Endothelial cell of umbilical vein (primary cell): ENCODE measurements around the gene SYNE1. TPM values are rescaled to one million over a fixed set of nuclear protein-coding genes. Genes with fewer than 3 reads are reported as not detected.

Source experiments
- BruUV-seq: library from RNA; stranded (reverse); fragments of 400-500 nt; replicated peaks from 2 replicates; lab custom pipeline; 2021; lab: Mats Ljungman, UMichigan
- CTCF ChIA-PET: fragments of 300-600, 350-600 bp; sonication (Branson Sonifier 250); formaldehyde crosslinking; loops from one replicate; lab custom pipeline; 2021; ENCODE audit warnings: antibody characterized with exemption, inconsistent platforms; lab: Charles Lee
- POLR2A ChIA-PET: fragments of 300-600, 350-600 bp; sonication (Branson Sonifier 250); formaldehyde crosslinking; loops from one replicate; lab custom pipeline; 2021; ENCODE audit warnings: antibody characterized with exemption, inconsistent platforms; lab: Charles Lee
- DNase-seq: peaks from one replicate; pipeline ENCODE4 v3.0.0-alpha.2; 2011; ENCODE audit warnings: low read depth, low spot score
- FAIRE-seq: peaks from 2 replicates; lab custom pipeline; 2011; peaks lifted over from hg19 to GRCh38; lab: Jason Lieb, UNC
- H2AFZ ChIP-seq: 2 replicates; pipeline ENCODE4 v1.6.0; 2012; ENCODE audit warnings: low read depth, low read length, control low read depth, inconsistent platforms
- H3K27ac ChIP-seq: 2 replicates; pipeline ENCODE4 v1.5.1; 2011; ENCODE audit warnings: low read depth, mild to moderate bottlenecking, control low read depth, low read length, moderate library complexity; ENCODE audit not compliant: insufficient read depth
- H3K27me3 ChIP-seq, 2 experiments: 2 replicates each; pipeline versions ENCODE4 v1.6.0 to v1.6.1; 2011; ENCODE audit warnings: low read length in 2 of 2, mixed read lengths in 1 of 2; ENCODE audit not compliant: control insufficient read depth in 2 of 2, insufficient read depth in 2 of 2
- H3K36me3 ChIP-seq, 2 experiments: 2 replicates in 1 of 2; 3 replicates in 1 of 2; pipeline ENCODE4 v1.5.1; 2011; ENCODE audit warnings: low read length in 2 of 2, mild to moderate bottlenecking in 1 of 2, moderate library complexity in 1 of 2; ENCODE audit not compliant: control insufficient read depth in 2 of 2, insufficient read depth in 2 of 2; ENCODE audit errors: extremely low read depth in 1 of 2
- H3K4me1 ChIP-seq: 3 replicates; pipeline ENCODE4 v1.5.1; 2011; ENCODE audit warnings: mild to moderate bottlenecking, low read length; ENCODE audit not compliant: control insufficient read depth, insufficient read depth; ENCODE audit errors: extremely low read depth
- H3K4me2 ChIP-seq: 2 replicates; pipeline ENCODE4 v1.6.1; 2011; ENCODE audit warnings: low read length, control low read depth, mixed read lengths; ENCODE audit not compliant: insufficient read depth
- H3K4me3 ChIP-seq, 3 experiments: fragments of 200-600 bp in 1 of 3; sonication (generic), shearing (Covaris generic) in 1 of 3; replicated peaks in 1 of 3; 2 replicates each; pipeline ENCODE4 v1.5.1; 2011 to 2016; ENCODE audit warnings: control low read depth in 3 of 3, low read length in 3 of 3, mild to moderate bottlenecking in 2 of 3, inconsistent platforms in 1 of 3, low read depth in 1 of 3, moderate library complexity in 1 of 3; ENCODE audit not compliant: insufficient read depth in 1 of 3
- H3K79me2 ChIP-seq: 2 replicates; pipeline ENCODE4 v1.6.0; 2012; ENCODE audit warnings: low read length, inconsistent platforms; ENCODE audit not compliant: control insufficient read depth, insufficient read depth
- H3K9ac ChIP-seq: replicated peaks from 2 replicates; pipeline ENCODE3; 2011; ENCODE audit warnings: low read length, control low read depth; ENCODE audit not compliant: insufficient read depth; ENCODE audit errors: extremely low read depth
- H3K9me1 ChIP-seq: replicated peaks from 3 replicates; pipeline ENCODE4 v1.6.0; 2011; ENCODE audit warnings: mild to moderate bottlenecking, low read length; ENCODE audit not compliant: control insufficient read depth, insufficient read depth; ENCODE audit errors: extremely low read depth
- H3K9me3 ChIP-seq: replicated peaks from 2 replicates; pipeline ENCODE4 v1.5.1; 2012; ENCODE audit warnings: low read length, inconsistent platforms; ENCODE audit not compliant: control insufficient read depth, insufficient read depth
- H4K20me1 ChIP-seq: replicated peaks from 2 replicates; pipeline ENCODE3; 2011; ENCODE audit warnings: mild to moderate bottlenecking, low read length; ENCODE audit not compliant: control insufficient read depth, insufficient read depth; ENCODE audit errors: extremely low read depth
- EZH2 ChIP-seq: IDR thresholded peaks from 2 replicates; pipeline ENCODE4 v1.6.1; 2012; ENCODE audit warnings: borderline replicate concordance, low read depth, mild to moderate bottlenecking, moderate library complexity, low read length, inconsistent platforms; ENCODE audit not compliant: severe bottlenecking
- FOS ChIP-seq: IDR thresholded peaks from 2 replicates; pipeline ENCODE4 v1.6.1; 2011; ENCODE audit warnings: mild to moderate bottlenecking, low read length, moderate library complexity, borderline replicate concordance; ENCODE audit not compliant: insufficient read depth
- GATA2 ChIP-seq: IDR thresholded peaks from 2 replicates; pipeline ENCODE4 v1.7.0; 2011; ENCODE audit warnings: low read depth, mild to moderate bottlenecking, moderate library complexity, mixed read lengths, low read length; ENCODE audit not compliant: insufficient read length, insufficient read depth
- MYC ChIP-seq: IDR thresholded peaks from one replicate; pipeline ENCODE4 v1.6.1; 2011; ENCODE audit warnings: mild to moderate bottlenecking, low read depth, low read length
- POLR2A ChIP-seq: IDR thresholded peaks from 2 replicates; pipeline ENCODE4 v1.6.1; 2012; ENCODE audit warnings: low read depth, mild to moderate bottlenecking, control low read depth, low read length
- POLR2AphosphoS5 ChIP-seq: IDR thresholded peaks from 2 replicates; pipeline ENCODE4 v1.6.1; 2012; ENCODE audit warnings: low read depth, mild to moderate bottlenecking, control low read depth, low read length, moderate library complexity; ENCODE audit not compliant: insufficient read depth
- dilution Hi-C: fragments of 300-500 bp; cut with MboI; formaldehyde crosslinking; loops from one replicate; pipeline ENCODE4 v1.15.0; 2019; ENCODE audit warnings: low sequenced_read_pairs; ENCODE audit not compliant: extremely low pct_ligation_motif_present
- intact Hi-C: fragments of 100-400 bp; cut with micrococcal nuclease; formaldehyde crosslinking; loops from one replicate; pipeline ENCODE4 v1.10.0; 2022
- polyA plus RNA-seq, 4 experiments: library from polyadenylated mRNA; depleted of rRNA in 3 of 4; stranded (reverse) in 3 of 4; unstranded in 1 of 4; fragments of >200 nt; gene quantifications; 2 replicates each; pipeline versions ENCODE4 v1.2.1 to v1.2.3, GENCODE V29; 2011 to 2012; ENCODE audit warnings: missing spikeins in 1 of 4
- total RNA-seq: library from RNA; stranded (reverse); gene quantifications from 2 replicates; pipeline ENCODE4 v1.2.3, GENCODE V29; 2021
- TF ChIP-seq, protein P1 (sequence below), 2 donors: IDR thresholded peaks; 1 replicate in 1 of 2; 2 replicates in 1 of 2; pipeline ENCODE4 v1.5.1; 2011; ENCODE audit warnings: low read length in 2 of 2, mild to moderate bottlenecking in 2 of 2, moderate library complexity in 2 of 2, control low read depth in 1 of 2, inconsistent platforms in 1 of 2, low read depth in 1 of 2; ENCODE audit not compliant: insufficient read depth in 1 of 2; ENCODE audit errors: extremely low read depth in 1 of 2

Gene SYNE1
- total and polyA plus RNA-seq, 2 donors (not counting 3 experiments of a cell fraction or from before 2014, with no cell fraction given), result 26.5 to 52.3 TPM

DNA sequence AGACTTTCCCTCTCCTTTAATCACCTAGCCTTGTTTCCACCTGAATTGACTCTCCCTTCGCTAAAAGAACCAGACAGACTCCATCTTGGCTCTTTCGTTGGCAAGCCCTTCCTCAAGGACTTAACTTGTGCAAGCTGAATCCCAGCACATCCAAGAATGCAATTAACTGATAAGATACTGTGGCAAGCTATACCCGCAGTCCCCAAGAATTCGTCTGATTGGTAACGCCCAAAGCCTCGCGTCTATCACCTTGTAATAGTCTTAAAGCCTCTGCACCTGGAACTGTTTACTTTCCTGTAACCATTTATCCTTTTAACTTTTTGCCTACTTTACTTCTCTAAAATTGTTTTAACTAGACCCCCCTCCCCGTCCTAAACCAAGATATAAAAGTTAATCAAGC is 45.0 kb upstream of the SYNE1 start:
- CTCF ChIA-PET, result interaction anchor here (1.0 to 1.6 kb wide), 2 partner anchors 9 to 15 kb away, joined by 4 read pairs; no protein-coding TSS in a partner anchor
- dilution Hi-C loops, result no loop called here
- TF ChIP-seq, protein P1, sequence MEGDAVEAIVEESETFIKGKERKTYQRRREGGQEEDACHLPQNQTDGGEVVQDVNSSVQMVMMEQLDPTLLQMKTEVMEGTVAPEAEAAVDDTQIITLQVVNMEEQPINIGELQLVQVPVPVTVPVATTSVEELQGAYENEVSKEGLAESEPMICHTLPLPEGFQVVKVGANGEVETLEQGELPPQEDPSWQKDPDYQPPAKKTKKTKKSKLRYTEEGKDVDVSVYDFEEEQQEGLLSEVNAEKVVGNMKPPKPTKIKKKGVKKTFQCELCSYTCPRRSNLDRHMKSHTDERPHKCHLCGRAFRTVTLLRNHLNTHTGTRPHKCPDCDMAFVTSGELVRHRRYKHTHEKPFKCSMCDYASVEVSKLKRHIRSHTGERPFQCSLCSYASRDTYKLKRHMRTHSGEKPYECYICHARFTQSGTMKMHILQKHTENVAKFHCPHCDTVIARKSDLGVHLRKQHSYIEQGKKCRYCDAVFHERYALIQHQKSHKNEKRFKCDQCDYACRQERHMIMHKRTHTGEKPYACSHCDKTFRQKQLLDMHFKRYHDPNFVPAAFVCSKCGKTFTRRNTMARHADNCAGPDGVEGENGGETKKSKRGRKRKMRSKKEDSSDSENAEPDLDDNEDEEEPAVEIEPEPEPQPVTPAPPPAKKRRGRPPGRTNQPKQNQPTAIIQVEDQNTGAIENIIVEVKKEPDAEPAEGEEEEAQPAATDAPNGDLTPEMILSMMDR (IDR thresholded peaks at IDR 0.05; ENCODE audit: extremely low read depth in 1 of 2, insufficient read depth in 1 of 2, low read depth in 1 of 2, low read length in 2 of 2), result no peak
- TF ChIP-seq GATA2 (no peak), FOS (no peak), POLR2A (no peak)

DNA sequence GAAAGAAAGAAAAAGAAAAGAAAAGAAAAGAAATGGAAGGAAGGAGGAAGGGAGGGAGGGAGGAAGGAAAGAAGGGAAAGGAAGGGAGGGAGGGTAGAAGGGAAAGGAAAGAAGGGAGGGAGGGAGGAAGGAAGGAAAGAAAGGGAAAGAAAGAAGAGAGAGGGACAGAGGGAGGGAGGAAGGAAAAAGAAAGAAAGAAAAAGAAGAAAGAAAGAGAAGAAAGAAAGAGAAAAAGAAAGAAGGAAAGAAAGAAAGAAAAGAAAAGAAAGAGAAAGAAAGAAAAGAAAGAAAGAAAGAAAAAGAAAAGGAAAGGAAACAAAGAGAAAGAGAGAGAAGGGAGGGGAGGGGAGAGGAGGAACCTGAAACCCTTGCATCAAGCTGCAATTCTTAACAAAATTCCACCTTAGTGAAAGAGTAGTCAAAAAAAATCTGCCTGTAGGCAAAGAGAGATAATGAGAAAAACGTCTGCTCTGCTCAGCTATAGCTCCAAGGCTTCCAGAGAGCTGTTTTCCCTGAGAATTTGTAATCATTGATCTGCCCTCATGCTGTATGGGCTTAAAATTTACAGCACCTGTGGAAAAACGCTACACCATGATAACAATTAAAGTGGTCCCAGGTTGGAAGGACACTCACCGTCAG is 43.8 kb upstream of the SYNE1 start:
- no peak overlapping the region for H2AFZ ChIP-seq
- H4K20me1 ChIP-seq, result no peaks in the 10 kb centered on the region
- H3K9me1 ChIP-seq, result no peaks in the 10 kb centered on the region
- intact Hi-C loops (no loop called here), dilution Hi-C loops (no loop called here)
- no peaks in the 10 kb centered on the region for H3K27me3 ChIP-seq
- FAIRE-seq, result no peak
- DNase-seq, result no peak
- no peak overlapping the region for H3K27ac ChIP-seq
- H3K4me2 ChIP-seq, result no peak overlapping the region
- no peak overlapping the region for H3K4me3 ChIP-seq
- ChIA-PET CTCF (interaction anchor here (1.0 to 1.6 kb wide), 2 partner anchors 10 to 16 kb away, joined by 4 read pairs; no protein-coding TSS in a partner anchor), POLR2A (no interaction called here)
- no peaks in the 10 kb centered on the region for H3K9me3 ChIP-seq
- H3K9ac ChIP-seq, result no peak overlapping the region
- no peaks in the 10 kb centered on the region for H3K79me2 ChIP-seq
- H3K4me1 ChIP-seq, result no peaks in the 10 kb centered on the region
- no TSS peak for BruUV-seq
- TF ChIP-seq EZH2 (no peak), GATA2 (no peak), POLR2A (no peak), POLR2AphosphoS5 (no peak), MYC (no peak)
- no peaks in the 10 kb centered on the region for H3K36me3 ChIP-seq

More for the DNA sequence above, 45.0 kb upstream of the SYNE1 start:
- Histone ChIP-seq H3K4me1 (no peaks in the 10 kb centered on the region), H3K27ac (no peak overlapping the region), H3K79me2 (no peaks in the 10 kb centered on the region), H3K4me3 (no peak overlapping the region), H4K20me1 (no peaks in the 10 kb centered on the region), H3K9ac (no peak overlapping the region), H3K36me3 (no peaks in the 10 kb centered on the region), H3K9me3 (no peaks in the 10 kb centered on the region), H2AFZ (no peak overlapping the region), H3K27me3 (no peaks in the 10 kb centered on the region), H3K9me1 (no peaks in the 10 kb centered on the region), H3K4me2 (no peak overlapping the region)
- FAIRE-seq, result no peak
- intact Hi-C loops, result no loop called here
- POLR2A ChIA-PET, result no interaction called here
- BruUV-seq, result no TSS peak
- DNase-seq, result no peak
